EH (cell line): ENCODE results near the gene AFMID.
"Not testable (repeated sequence)": the region's sequence is repeated elsewhere in the genome, so short reads cannot be mapped to it uniquely, and the experiment has no call there.

Experiments used
- DNase-seq: peaks from one replicate; pipeline ENCODE4 v3.0.0-alpha.2; 2015; ENCODE audit warnings: low read depth

Gene AFMID

GRCh38 chr17:78154903-78155811 is 32.0 kb upstream of the AFMID start:
- DNase-seq, result no peak

DNA sequence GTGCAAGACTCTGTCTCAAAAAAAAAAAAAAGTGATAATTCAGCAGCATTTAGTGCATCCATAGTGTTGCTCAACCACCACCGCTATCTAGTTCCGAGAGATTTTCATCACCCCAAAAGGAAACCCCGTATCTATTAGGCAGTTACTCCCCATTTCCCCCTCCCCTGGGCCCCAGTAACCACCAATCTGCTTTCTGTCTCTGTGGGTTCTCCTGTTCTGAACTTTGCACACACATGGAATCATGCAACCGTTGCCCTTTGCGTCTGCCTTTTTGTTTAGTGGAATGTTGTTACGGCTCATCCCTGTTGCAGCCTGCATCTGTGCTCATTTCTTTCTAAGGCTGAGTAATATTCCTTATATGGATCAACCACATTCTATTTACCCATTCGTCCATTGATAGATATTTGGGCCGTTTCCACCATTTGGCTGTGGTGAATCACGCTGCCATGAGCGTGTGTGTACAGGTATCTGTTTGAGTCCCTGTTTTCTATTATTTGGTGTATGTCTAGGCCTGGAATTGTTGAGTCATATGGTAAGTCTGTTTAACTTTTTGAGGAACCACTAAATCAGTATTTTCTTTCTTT is 27.5 kb upstream of the AFMID start:
- peak; percentile 50 for DNase-seq

- DNase-seq, result no peak
These were observed 23.0 kb upstream of the AFMID start for GRCh38 chr17:78163881-78164747.

DNA sequence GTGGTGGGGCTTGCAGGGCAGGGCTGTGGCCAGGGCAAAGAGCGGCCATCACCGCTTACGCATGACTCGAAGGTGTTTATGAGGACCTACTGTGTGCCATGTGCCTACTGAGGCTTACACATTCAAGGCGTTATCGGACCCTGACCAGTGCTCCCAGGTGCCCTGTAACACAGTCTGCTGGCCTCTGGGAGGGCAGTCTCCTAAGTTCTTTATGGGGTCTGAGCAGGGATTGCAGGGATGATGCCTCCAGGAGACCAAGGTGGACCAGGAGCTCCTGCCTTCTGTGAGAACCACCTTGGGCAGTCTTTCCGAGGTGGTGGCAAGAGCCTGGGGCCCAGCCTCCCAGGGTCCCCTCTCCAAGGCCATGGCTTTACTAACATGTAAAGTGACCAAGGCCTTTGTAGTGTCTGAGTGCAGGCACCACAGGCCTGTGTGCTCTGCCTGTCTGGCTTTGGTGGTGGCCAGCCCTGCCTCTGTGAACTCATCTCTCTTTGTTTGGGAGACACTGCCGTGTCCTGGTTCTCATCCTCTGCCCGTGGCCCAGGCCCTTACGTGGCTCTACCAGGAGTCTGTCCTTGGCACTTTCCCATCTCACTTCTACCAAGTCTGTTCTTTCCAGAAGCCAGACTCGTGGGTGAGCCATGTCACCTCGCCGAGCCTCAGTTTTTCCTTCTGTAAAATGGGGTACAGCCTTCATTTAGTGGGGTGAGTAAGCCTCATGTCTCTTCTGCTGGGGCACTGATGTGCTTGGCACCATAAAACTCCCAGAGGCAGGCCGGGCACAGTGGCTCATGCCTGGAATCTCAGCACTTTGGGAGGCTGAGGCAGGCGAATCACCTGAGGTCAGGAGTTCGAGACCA is 22.2 kb upstream of the AFMID start:
- no peak for DNase-seq

DNA sequence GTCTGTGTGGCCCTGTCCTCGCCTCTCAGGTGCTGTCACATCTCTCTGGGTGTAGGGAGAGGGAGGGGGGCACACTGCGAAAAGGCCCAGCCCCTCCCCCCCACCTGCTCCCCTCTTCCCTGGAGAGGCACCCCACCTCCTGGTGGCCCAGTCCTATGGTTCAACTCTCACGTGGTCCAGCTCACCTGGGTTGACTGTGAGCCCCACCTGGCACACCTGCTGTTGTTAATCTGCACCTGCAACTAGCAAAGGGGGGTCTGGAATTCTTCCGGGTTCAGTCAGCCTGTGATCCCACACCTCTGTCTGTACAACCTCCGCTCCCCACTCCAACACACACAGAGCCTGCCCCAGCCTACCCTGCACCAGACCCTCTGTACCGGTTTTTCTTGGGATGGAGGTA is 20.7 kb upstream of the AFMID start:
- no peak for DNase-seq

DNA sequence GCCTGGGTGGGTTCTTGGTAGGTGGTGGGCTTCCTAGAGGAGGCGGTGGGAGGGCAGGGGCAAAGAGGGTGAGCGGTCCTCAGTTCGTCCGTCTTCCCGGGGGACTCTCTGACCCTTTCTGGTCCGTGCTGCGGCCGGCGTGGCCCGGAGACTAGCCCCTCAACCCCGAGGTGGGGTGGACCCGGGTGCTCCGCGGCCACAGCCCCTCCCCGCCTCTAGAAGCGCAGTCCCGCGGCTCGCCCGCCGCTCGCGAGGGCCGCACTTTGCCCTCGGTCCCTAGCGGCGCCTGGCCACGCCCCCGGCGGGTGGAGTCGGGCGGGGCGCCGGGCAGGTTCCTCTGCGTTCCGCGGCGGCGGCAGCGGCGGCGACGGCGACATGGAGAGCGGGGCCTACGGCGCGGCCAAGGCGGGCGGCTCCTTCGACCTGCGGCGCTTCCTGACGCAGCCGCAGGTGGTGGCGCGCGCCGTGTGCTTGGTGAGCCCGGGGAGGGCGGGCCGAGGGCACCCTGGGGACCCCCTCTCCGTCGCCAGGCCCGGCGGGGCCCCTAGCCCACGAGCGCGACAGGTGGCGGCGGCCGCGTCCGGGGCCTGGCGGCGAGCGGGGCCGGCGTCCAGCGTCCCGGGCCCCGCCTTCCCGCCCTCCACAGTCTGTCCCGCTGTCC is 18.8 kb upstream of the AFMID start, which contains the start of gene SYNGR2:
Gene SYNGR2, plus strand, starts transcription at position 340 of the 661 bp plus-strand sequence. Its CDS starts 36 bp downstream, at position 376.
- peak; percentile 66 for DNase-seq

DNA sequence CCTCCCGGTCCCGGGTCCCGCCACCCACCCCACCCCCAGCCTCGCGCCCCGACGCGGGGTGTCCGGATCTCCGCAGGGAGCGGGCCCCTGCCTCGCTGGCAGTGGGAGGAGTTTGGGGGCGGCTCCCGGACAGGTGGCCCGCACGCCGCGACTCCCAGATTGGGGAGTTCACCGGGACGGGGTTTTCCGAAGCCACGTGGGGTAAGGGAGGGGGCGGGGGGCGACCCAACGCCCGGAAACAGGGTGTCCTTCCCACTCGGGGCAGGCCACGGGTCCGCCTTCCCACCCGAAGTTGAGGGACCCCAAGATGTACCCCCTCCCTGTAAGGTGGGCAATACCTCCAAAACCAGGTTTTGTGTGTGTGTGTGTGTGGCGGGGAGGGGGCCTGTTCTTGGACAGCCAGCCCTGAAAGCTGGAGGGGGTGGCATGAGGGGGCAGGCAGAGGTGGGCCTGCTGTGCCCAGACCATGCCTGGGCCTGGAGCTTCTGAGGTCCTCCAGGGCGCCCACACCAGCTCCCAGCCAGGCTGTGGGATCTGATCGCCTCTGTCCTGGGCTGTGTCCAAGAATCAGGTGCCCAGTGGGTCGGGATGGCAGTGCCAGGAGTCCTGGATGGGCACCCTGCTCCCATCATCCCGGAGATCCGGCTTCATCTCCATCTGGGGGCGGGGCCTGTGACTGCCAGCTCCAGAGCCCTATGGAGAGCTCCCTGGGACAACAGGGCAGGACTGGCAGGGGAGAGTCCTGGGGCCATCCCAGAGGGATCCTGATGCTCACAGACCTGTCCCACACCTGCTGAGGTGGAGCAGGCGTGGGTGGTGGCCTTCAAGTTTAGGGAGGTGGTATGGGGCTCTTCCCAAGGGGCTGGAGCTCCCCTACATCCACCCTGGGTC is 18.0 kb upstream of the AFMID start:
- DNase-seq, result peak; percentile 71

DNA sequence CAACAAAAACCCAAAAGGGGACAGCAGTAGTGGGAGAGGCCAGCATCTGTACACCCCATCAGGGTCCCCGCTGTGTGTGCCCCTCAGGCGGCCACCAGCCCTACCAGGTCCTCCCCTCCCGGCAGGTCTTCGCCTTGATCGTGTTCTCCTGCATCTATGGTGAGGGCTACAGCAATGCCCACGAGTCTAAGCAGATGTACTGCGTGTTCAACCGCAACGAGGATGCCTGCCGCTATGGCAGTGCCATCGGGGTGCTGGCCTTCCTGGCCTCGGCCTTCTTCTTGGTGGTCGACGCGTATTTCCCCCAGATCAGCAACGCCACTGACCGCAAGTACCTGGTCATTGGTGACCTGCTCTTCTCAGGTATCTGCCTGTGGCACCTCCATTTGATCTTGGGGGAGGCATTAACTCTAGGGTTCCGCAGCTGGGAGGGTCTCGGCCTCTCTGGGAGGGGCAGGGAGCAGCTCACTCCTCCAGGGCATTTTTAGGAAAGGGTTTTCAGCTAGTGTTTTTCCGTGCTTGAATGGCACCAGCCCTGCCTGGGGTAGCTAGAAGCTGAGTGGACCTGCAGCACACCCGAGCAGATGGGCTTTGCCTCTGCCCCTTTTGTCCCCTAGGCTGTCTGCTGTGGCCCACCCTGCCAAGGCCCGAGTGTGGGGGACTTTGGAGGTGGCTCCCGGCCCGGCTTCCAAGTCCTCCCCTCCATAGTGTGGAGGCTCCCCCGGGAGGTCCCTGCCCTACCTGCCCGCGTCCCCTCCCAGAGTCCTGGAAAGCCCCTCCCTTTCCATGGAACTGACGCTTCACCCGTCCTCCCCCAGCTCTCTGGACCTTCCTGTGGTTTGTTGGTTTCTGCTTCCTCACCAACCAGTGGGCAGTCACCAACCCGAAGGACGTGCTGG is 16.2 kb upstream of the AFMID start:
- no peak for DNase-seq

DNA sequence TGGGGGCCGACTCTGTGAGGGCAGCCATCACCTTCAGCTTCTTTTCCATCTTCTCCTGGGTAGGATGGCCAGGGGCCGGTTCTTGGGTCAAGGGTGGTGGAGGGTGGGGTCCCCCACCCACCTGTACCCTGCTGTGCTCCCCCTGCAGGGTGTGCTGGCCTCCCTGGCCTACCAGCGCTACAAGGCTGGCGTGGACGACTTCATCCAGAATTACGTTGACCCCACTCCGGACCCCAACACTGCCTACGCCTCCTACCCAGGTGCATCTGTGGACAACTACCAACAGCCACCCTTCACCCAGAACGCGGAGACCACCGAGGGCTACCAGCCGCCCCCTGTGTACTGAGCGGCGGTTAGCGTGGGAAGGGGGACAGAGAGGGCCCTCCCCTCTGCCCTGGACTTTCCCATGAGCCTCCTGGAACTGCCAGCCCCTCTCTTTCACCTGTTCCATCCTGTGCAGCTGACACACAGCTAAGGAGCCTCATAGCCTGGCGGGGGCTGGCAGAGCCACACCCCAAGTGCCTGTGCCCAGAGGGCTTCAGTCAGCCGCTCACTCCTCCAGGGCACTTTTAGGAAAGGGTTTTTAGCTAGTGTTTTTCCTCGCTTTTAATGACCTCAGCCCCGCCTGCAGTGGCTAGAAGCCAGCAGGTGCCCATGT is 15.4 kb upstream of the AFMID start:
- not testable (repeated sequence) for DNase-seq

DNA sequence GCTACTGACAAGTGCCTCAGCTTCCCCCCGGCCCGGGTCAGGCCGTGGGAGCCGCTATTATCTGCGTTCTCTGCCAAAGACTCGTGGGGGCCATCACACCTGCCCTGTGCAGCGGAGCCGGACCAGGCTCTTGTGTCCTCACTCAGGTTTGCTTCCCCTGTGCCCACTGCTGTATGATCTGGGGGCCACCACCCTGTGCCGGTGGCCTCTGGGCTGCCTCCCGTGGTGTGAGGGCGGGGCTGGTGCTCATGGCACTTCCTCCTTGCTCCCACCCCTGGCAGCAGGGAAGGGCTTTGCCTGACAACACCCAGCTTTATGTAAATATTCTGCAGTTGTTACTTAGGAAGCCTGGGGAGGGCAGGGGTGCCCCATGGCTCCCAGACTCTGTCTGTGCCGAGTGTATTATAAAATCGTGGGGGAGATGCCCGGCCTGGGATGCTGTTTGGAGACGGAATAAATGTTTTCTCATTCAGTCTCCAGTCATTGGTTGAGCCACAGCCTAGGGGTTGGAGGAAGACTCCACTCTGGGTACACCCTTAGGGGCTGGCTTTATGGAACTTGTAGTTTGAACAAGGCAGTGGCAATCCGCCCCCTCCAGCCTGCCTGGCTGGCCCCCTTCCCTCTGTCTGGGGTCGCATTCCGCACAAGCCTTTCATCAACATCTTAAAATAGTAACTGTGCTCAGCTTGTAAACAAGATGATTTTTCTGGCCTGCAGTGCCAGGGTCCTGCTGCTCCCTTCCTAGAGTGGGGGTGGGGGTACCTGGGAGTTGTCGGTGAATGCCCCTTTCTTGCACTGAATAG is 14.7 kb upstream of the AFMID start:
- DNase-seq, result peak; percentile 52

DNA sequence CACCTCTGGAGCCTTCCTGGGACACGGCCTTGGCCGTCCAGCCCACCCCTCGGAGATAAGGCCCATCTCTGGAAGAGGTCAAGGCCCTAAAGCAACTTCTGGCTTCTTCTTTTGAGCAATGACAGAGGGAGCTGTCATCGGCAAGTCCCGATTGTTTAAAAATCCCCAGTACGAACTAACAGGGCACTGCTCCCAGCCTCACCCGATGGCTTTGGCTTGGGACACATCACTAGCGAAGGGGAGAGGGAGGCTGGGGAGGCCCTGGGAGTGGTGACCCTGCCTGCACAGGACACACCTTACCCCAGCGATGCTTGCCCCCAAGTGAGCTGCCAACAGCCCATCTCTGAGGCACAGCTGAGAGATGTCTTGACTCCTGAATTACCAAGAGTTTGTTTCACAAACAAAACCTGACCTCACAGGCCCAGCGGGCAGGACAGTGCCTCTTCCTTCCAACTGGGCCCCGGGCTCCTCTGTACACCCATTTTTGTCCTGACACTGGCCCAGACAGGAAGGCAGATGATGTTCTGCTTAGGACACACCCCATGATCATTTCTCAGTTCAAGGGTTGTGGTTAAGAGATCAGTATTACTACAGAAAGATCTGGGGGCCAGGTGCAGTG is 14.0 kb upstream of the AFMID start:
- no peak for DNase-seq

GRCh38 chr17:78174346-78174869 is 12.8 kb upstream of the AFMID start:
- no peak for DNase-seq

GRCh38 chr17:78174870-78175642 is 12.1 kb upstream of the AFMID start:
- no peak for DNase-seq

- no peak for DNase-seq
These were observed 11.6 kb upstream of the AFMID start for GRCh38 chr17:78175643-78175981.

DNA sequence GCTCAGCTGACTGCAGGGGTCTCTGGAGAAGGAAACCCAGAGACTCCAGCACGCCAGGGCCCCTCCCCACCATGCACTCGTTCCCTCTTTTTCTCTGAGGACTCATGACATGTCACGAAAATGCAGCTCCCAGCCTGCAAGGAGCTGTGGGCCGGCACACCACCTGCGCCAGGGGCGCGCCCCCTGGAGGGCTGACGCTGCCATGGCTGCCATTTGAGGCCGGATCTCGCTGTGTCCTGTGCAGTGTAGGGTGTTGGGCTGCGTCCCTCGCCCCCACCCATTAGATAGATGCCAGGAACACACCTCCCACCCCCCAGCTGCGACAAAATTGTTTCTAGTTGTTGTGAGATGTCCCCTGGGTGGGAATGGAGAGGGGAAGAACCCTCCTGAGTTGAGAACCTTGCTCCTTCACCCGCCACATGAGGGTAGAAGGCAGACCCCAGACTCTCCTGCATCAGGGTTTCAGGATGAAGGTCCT is 10.6 kb upstream of the AFMID start:
- peak; percentile 45 for DNase-seq

DNA sequence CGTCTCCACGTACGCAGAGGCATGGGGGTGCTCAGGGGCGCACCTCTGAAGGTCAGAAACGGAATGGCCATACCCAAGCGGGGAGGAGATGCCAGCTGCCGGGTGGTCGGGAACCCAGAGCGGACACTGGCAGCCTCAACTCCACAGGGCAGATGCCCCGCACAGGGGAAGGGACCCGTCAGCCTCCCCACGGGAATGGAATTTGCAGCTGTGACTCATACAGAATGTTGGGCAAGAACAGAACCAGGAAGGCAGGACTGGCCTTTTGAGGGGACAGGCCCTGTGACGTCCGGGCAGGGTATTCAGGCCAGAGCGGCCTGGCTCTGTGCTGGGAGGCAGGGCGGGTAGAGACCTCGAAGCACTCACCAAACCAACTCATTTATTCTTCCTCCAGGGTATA is 7.8 kb upstream of the AFMID start:
- peak; percentile 77 for DNase-seq
